Stimulated activated CD4-positive, alpha-beta T cell treated with anti-CD3 and anti-CD28 coated beads, Interleukin-15, amount 100 ng/mL, for 24 hours (primary cell): Measurements from ENCODE around the gene ZC3HAV1.
"Not testable (repeated sequence)": the region's sequence is repeated elsewhere in the genome, so short reads cannot be mapped to it uniquely, and the experiment has no call there.

Experiments
- DNase-seq: peaks from one replicate; pipeline ENCODE4 v3.0.0-alpha.2; 2020

Gene ZC3HAV1

DNA sequence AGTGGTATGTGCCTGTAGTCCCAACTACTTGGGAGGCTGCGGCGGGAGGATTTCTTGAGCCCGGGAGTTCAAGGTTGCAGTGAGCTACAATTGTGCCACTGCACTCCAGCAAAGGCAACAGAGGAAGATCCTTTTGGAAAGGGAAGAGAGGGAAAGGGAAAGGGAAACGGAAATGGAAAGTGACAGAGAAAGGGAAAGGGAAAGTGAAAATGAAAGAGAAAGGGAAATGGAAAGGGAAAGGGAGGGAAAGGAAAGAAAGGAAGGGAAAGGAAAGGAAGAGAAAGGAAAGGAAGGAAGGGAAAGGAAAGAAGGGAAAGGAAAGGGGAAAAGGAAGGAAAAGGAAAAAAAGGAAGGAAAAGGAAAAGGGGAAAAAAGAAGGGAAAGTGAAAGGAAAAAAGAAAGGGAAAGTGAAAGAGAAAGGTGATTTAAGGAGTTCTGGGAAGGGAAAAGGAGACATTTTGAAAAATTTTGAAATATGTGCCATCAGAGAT is 2.3 kb upstream of the ZC3HAV1 start:
- no peak for DNase-seq

- no peak for DNase-seq
Measured at GRCh38 chr7:139111147-139111546, 1.6 kb upstream of the ZC3HAV1 start.

DNA sequence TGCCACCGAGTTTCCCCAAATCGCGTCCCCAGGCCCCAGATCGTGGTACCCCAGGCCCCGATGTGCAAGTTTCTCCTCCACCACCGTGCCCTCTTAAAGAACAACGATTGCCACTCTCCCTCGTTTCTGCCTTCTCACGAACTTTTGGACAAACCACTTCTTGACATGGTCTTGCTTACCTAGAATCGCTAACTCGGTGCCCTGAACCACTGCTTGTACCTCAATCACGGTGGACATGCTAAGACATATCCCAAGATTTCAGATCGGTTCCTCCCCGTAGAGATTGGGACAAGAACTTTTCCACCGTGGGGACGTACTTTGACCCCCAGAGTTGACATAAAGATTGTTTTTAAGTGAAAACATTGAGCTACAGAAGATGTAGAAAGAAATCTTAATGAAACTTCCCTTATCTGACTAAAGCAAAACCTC is 477 bp upstream of the ZC3HAV1 start:
- peak; percentile 50 for DNase-seq

DNA sequence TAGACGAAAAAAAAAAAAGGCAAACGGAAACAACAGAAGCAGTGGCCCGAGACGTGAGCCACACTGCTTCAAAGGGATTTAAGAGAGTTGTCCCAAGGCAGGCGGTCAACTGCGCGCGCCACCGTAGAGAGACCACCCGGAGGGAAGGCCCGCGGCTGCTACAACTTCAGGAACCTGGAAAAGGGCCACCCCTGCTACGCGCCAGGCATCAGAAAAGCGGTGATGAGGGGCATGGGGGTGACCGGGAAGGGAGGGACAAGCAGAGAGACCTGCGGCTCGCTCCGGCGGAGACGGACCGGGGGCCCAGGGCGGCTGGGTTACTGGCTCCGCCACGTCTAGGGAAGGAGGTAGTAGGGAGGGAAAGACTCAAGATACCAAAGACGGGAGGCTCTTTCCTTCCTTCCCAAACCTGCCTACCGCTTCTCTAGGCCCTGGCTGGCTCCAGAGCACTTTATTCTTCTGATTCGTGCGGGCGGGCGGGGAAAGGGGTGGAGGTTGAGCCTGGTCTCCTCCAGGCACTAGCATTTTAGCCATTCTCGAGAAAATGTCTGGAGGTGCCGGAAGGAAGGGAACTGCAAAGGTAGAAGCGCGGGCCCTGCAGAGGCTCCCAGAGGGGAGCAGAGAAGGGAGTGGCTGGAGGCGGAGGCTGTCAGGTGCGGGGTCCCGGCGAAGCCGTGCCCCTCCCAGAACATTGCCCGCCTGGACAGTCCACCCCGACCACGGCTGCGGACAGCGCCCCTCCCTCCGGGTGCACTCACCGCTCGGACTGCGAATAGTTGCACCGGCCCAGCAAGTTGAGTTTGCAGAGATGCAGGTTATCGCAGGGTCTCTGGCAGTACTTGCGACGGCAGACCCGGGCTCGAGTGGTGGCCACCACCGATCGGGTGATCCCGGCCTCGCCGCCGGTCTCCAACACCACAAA is 993 bp downstream of the ZC3HAV1 start:
- DNase-seq: peak; percentile 52

DNA sequence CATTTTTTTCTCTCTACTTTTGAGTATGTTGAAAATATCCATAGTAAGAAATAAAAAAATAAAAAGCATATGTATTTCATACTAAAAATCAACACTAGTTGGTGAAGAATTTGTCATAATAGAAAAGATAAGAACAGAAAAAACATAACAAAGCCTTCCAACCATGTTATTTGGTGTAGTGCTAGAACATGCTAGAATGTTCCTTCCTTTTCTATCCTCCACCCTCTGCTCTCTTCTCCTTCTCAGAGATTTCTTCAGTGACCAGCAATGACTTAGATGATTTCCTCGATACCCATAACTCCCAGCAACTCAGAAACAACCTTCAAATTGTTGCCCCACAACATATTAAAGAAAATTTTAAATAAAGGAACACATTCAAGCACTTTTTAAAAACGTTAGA is 2.6 kb downstream of the ZC3HAV1 start:
- no peak for DNase-seq

- not testable (repeated sequence) for DNase-seq
Measured at GRCh38 chr7:139106227-139106626, 3.3 kb downstream of the ZC3HAV1 start.

GRCh38 chr7:139105484-139105883 is 4.0 kb downstream of the ZC3HAV1 start:
- no peak for DNase-seq

DNA sequence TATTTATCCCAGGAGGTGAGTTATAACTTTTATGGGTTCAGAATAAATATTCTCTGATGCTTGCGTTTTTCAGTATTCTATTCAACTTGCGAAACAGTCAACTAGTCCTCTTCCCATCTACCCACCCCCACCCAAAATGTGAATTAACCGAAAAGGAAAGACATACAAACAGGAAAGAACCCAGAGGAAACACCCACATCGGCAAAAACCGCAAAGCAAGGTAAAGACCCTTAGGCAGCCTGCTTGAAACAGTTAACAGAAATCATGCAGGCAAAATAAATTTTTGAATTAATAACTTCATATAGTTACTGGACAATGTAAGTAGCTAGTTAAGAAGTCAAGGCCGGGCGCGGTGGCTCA is 5.4 kb downstream of the ZC3HAV1 start:
- DNase-seq: peak; percentile 62

DNA sequence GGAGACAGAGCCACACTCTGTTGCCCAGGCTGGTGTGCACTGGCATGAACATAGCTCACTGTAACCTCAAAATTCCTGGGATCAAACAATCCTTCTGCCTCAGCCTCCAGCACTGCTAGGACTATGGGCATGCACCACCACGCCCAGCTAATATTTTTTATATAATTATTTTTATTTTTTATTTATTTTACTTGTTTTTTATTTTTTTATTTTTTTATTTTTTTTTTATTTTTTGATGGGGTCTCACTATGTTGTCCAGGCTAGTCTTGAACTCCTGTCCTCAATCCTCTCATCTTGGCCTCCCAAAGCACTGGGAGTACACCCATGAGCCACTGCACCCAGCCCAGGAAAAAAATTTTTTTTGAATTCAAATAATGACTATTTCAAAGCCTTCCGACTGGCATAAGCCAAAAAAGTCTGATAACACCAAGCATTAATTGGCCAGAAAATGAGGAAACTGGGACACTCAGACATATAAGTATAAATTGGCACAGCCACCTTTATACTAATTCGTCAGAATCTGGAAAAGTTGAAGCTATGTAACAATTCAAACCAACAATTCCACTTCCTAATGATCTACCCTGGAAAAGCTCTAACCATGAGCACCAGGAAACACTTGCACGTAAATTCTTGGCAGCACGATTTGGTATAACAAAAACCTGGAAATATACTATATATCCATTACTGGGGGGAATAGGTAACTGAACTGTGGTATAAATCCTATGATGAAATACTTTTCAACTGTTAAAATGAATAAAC is 6.3 kb downstream of the ZC3HAV1 start:
- DNase-seq: no peak

DNA sequence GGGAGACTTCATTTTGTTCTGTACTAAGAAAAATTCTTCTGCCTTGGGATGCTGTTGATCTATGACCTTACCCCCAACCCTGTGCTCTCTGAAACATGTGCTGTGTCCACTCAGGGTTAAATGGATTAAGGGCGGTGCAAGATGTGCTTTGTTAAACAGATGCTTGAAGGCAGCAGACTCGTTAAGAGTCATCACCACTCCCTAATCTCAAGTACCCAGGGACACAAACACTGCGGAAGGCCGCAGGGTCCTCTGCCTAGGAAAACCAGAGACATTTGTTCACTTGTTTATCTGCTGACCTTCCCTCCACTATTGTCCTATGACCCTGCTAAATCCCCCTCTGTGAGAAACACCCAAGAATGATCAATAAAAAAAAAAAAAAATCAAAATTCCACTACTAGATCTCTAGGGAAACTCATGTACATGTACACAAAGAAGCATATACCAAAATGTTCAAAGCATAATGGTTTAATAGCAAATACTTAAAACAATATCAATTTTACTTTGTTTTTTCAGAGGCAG is 7.8 kb downstream of the ZC3HAV1 start:
- DNase-seq: not testable (repeated sequence)

GRCh38 chr7:139099172-139099947 is 10.2 kb downstream of the ZC3HAV1 start:
- no peak for DNase-seq

DNA sequence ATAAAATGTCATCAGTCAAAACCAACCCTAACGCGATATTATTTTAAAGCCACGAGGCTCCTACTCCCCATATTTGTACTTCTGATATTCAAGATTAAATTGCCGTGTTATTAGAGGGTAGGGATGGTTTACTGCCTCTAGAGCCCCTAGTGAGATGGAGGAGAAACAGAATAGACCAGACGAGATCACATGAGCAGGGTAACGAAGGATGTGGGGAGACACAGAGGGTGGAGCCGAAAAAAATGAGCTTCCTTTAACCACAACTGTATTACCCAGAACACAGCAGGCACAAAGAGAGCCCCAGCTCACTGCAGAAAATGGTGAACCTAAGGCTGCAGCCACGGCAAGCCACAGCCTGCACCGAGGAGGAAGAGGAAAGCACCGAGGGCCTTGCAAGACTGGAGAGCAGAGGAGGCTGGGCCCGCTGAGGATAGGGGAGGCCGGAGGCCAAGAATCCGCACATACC is 14.3 kb downstream of the ZC3HAV1 start:
- peak; percentile 74 for DNase-seq

DNA sequence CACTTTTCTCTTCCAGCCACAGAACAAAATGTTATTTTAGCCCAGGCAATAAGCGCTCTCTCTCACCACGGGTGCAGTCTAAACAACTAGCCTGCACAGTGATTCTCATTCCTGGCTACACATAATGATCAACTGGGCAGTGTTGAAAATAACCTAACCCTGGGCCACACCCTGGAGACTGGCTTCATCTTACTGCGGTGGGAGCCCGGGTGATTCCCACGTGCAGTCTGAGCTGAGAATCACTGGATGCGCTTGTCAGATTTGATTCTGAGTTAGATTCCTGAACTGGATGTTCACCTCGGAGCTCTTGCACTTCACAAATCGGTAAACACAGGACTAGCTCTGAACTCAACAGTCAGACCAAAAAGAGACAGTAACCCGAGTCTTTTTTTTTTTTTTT is 14.9 kb downstream of the ZC3HAV1 start:
- no peak for DNase-seq

GRCh38 chr7:139094030-139094429 is 15.5 kb downstream of the ZC3HAV1 start:
- no peak for DNase-seq

GRCh38 chr7:139093512-139093911 is 16.0 kb downstream of the ZC3HAV1 start:
- DNase-seq: peak; percentile 54

DNA sequence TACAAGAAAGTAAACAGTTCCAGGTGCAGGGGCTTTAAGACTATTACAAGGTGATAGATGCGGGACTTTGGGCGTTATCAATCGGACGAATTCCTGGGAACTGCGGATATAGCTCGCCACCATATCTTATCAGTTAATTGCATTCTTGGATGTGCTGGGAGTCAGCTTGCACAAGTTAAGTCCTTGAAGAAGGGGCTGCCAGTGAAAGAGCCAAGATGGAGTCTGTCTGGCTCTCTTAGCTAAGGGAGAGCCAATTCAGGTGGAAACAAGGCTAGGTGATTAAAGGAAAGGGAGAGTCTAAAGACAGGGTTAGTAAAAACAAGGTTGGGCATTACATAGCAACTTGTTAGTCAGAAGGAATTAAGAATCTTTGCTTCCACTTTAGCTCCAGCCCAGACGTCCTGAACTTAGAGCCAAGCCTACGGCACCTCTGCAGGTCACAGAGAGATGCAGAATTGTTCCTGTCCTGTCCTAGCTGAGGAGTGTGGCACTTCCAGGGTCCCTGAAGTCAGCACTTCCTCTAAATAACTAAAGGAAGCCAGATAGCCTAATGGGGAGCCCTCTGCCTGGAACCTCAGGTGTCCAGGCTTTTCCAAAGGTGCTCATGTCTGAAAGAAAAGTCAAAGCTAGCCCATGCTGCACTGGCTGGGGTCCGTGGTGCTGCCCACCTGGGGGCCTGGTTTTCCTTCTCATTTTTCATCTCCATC is 17.3 kb downstream of the ZC3HAV1 start:
- no peak for DNase-seq

DNA sequence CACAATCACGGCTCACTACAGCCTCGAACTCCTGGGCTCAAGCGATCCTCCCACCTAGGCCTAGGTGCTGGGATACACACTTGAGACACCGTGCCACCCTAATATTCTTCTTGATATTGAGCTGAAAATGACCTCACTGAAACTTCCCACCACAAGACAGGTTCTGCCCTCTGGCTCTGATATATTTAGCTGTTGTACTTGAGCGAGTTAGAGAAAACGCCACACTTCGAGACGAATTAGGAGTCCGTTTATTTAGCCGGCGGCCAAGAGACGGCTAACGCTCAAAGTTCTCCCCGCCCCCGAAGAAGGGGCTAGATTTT is 17.9 kb downstream of the ZC3HAV1 start:
- no peak for DNase-seq

DNA sequence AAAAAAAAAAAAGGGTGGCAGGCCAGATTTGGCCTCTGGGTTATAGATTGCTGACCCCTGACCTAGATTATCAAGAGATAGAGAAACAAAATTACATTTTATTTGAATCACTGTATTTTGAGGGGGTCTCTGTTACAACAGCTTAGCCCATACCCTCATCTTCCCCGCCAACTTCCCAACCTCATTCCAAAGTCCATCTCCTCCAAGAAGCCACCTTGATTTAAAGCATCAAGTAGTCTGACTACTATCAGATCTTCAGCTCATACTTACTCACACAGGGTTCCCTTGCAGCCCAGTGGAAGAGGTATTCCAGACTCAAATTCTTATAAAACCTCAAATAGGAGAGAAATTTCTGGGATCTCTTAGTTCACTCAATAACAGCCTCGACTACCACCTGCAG is 20.4 kb downstream of the ZC3HAV1 start:
- no peak for DNase-seq

- no peak for DNase-seq
Measured at GRCh38 chr7:139088268-139088667, 21.3 kb downstream of the ZC3HAV1 start.

GRCh38 chr7:139087212-139087611 is 22.3 kb downstream of the ZC3HAV1 start:
- no peak for DNase-seq

DNA sequence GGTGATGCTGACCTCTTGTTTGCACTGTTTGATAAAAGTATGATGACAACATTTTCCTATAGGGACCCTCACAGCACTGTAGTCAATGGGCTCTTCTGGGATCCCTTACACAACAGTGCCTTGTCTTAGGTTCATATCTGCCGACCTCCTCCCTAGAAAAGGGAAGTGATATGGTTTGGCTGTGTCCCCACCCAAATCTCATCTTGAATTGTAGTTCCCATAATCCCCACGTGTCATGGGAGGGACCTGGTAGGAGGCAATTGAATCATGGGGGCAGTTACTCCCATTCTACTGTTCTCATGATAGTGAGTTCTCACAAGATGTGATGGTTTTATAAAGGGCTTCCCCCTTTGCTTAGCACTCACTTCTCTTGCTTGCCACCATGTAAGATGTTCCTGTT is 23.1 kb downstream of the ZC3HAV1 start:
- no peak for DNase-seq

DNA sequence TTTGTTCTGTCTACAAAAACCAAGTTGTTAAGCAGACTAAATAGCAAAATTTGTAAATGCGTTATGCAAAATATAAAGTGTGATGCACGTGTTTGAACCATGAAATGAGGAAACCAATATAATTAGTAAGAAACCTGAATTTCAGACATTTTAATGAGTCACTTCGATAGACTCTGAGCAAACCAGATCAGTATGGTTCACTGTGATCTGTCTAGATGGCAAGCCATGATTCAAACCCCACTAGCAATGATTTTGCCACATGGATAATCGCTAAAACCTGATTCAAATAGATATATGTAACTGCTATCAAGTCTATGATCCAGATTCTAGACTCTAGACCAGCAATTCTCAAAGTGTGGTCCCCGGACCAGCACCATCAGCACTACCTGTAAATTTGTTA is 24.8 kb downstream of the ZC3HAV1 start:
- DNase-seq: no peak
